Measurements from ENCODE around the gene ACBD3. TPM values are rescaled to one million over a fixed set of nuclear protein-coding genes. Genes with fewer than 3 reads are reported as not detected.

The ACBD3 gene
- total and polyA plus RNA-seq, 10 of the 15 experiments (the other 5 are each of a cell fraction or from before 2014, with no cell fraction given), result 7.5 to 27.9 (median 20.3) TPM

- no TSS peak for BruUV-seq (replicated peaks)
- H3K36me3 ChIP-seq (ENCODE audit: control insufficient read depth in 2 of 2, insufficient read depth in 2 of 2, low read length in 1 of 2), result no peaks in the 10 kb centered on the region
- peak overlapping the region; percentile 75 for H3K4me3 ChIP-seq
- H3K79me2 ChIP-seq (ENCODE audit: control insufficient read depth, insufficient read depth, low read length), result no peaks in the 10 kb centered on the region
- H3K27ac ChIP-seq (ENCODE audit: control insufficient read depth, insufficient read depth), result peak overlapping the region; percentile 51; the same call in 1 of the 2 replicates
- no peak for TF ChIP-seq POLR2A (IDR thresholded peaks at IDR 0.05; ENCODE audit: low read depth, low read length)
- TF ChIP-seq RCOR1 (conservative IDR thresholded peaks at IDR 0.05; ENCODE audit: low read depth, low read length), result no peak
- TF ChIP-seq RUNX3 (IDR thresholded peaks at IDR 0.05; ENCODE audit: low read length), result 0 out of 2 replicates have a peak, but pooled peaks have one; percentile 8
- peak in 1 of 2 experiments; percentile 34; a peak in 2 of 4 replicates for TF ChIP-seq IKZF2 (IDR thresholded peaks at IDR 0.05)
- TF ChIP-seq ZNF274 (IDR thresholded peaks at IDR 0.05; ENCODE audit: insufficient read depth, insufficient read length), result no peak
- TF ChIP-seq POU2F2 (IDR thresholded peaks at IDR 0.05; ENCODE audit: borderline replicate concordance, low read depth, low read length), result no peak
- TF ChIP-seq STAT1 (conservative IDR thresholded peaks at IDR 0.05), result no peak
- no peak for TF ChIP-seq FOXK2 (IDR thresholded peaks at IDR 0.05)
- no peaks in the 10 kb centered on the region for H4K20me1 ChIP-seq (ENCODE audit: control insufficient read depth, insufficient read depth)
- ATAC-seq (peak; percentile 1), FAIRE-seq (no peak), DNase-seq (ENCODE audit: low read depth, low spot score) (no peak)
- intact Hi-C loops (cut with micrococcal nuclease; ENCODE audit: unreplicated experiment) (no loop called here), in situ Hi-C loops (cut with MboI) (no loop called here)
- peak overlapping the region; percentile 93 for H2AFZ ChIP-seq (ENCODE audit: control insufficient read depth, low read depth, low read length)
- peak overlapping the region; percentile 71; the same call in 1 of the 2 replicates for H3K9ac ChIP-seq (ENCODE audit: control insufficient read depth, insufficient read depth, low read length)
- 20% methylated on average over 23 of the region's 23 CpGs for WGBS (ENCODE audit: insufficient coverage, insufficient replicate concordance, low lambda C conversion rate, missing lambda C conversion rate)
- ChIA-PET RAD21 (ENCODE audit: unreplicated experiment) (interaction anchor here (0.5 to 6.3 kb wide), 10 partner anchors 12 to 131 kb away, joined by 3 to 56 read pairs (median 6); partner anchors contain the start of gene H3-3A), POLR2A (interaction anchor here (0.6 to 6.0 kb wide), 7 partner anchors 9 to 469 kb away, joined by 3 to 37 read pairs (median 7); partner anchors contain the start of gene H3-3A), CTCF (interaction anchor here (0.5 to 6.5 kb wide), 12 partner anchors 10 to 211 kb away, joined by 3 to 96 read pairs (median 3); partner anchors contain the start of genes H3-3A and SDE2), SMC1A (ENCODE audit: uncharacterized antibody, unreplicated experiment) (interaction anchor here (0.8 to 4.6 kb wide), 14 partner anchors 10 to 118 kb away, joined by 3 to 39 read pairs (median 4); no protein-coding TSS in a partner anchor)
- no peaks in the 10 kb centered on the region for H3K9me3 ChIP-seq (replicated peaks; ENCODE audit: control insufficient read depth, insufficient read depth, low read length)
- peak overlapping the region; percentile 99 for H3K4me2 ChIP-seq (ENCODE audit: control insufficient read depth, insufficient read depth)
- H3K4me1 ChIP-seq (ENCODE audit: control insufficient read depth, insufficient read depth, low read length), result peaks cover 23% of the 10 kb centered on the region
- H3K27me3 ChIP-seq (replicated peaks in 1 of 2; ENCODE audit: control insufficient read depth in 2 of 2, insufficient read depth in 2 of 2, low read length in 1 of 2), result no peaks in the 10 kb centered on the region
Measured at GRCh38 chr1:226108935-226109828, 77.4 kb downstream of the ACBD3 start.

All from GM12878 (cell line).